NT2/D1 (cell line): ENCODE results near the gene PIH1D2.

ENCODE experiments used
- SUZ12 ChIP-seq: IDR thresholded peaks from 2 replicates; pipeline ENCODE4 v1.6.1; 2011; ENCODE audit not compliant: insufficient read length, insufficient read depth; ENCODE audit errors: extremely low read depth
- YY1 ChIP-seq: IDR thresholded peaks from 2 replicates; pipeline ENCODE4 v1.6.1; 2011; ENCODE audit not compliant: insufficient read length, insufficient read depth

DNA sequence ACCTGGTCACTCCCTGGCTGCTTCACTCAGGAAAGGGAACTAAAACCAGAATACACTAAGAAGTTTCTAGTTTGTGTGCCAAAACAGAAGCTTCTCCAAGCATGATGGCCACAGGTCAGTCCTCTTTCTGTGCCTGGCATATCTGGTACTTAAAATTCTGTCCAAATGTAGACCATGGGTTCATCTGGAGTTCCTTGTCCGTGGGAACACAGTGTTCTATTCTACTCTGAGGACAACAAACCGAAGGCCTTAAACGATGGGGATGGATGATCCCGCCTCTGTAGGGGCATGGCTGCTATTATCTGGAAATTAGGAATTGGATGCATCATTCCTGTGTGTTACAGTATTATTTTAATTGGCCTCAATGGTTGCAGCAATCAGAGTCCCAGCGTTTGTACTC, 54.8 kb downstream of the PIH1D2 start:
- TF ChIP-seq SUZ12 (no peak), YY1 (no peak)
